Measurements from ENCODE around the gene FPGS.

FPGS gene

GRCh38 chr9:127770905-127771569 is 31.6 kb upstream of the FPGS start:
- Histone ChIP-seq H3K9ac (ENCODE audit: low read length) (peak overlapping the region; percentile 41), H2BK5ac (ENCODE audit: low read depth, low read length, poor library complexity, severe bottlenecking) (no peak overlapping the region), H3K36me3 (ENCODE audit: control insufficient read depth in 1 of 2, insufficient read depth in 2 of 2, low read depth in 1 of 2, low read length in 2 of 2) (no peaks in the 10 kb centered on the region), H2AK5ac (ENCODE audit: low read length, severe bottlenecking) (no peak overlapping the region), H3K9me3 (ENCODE audit: control insufficient read depth, low read length) (no peaks in the 10 kb centered on the region), H2BK12ac (ENCODE audit: low read length in 2 of 2) (no peak overlapping the region), H4K8ac (ENCODE audit: low read length) (peak overlapping the region; percentile 61), H3K4me1 (ENCODE audit: control insufficient read depth, insufficient read depth, low read depth, low read length) (peaks cover 18% of the 10 kb centered on the region), H2AFZ (ENCODE audit: low read depth, low read length) (no peak overlapping the region), H3K23ac (ENCODE audit: low read length in 2 of 2) (peak overlapping the region in 1 of 2 experiments; percentile 67), H2BK15ac (ENCODE audit: low read depth, poor library complexity, severe bottlenecking) (peak overlapping the region; percentile 70), H3K4me2 (ENCODE audit: low read length, poor library complexity, severe bottlenecking) (peak overlapping the region; percentile 97), H3K4me3 (ENCODE audit: insufficient read depth in 1 of 2, low read depth in 1 of 2, low read length in 2 of 2) (peak overlapping the region; percentile 53 to 72), H3K18ac (ENCODE audit: low read depth in 1 of 2, low read length in 2 of 2) (peak overlapping the region in 1 of 2 experiments; percentile 67), H3K4ac (ENCODE audit: low read depth in 1 of 2, low read length in 2 of 2) (no peak overlapping the region), H3K27me3 (ENCODE audit: control insufficient read depth in 1 of 2, insufficient read depth in 1 of 2, low read length in 2 of 2) (peaks cover 6 to 46% of the 10 kb centered on the region in 2 experiments), H3K27ac (ENCODE audit: low read length, poor library complexity, severe bottlenecking) (no peak overlapping the region), H3K14ac (ENCODE audit: low read length in 2 of 2) (no peak overlapping the region), H3K79me1 (replicated peaks; ENCODE audit: low read length, poor library complexity, severe bottlenecking) (no peaks in the 10 kb centered on the region), H2BK120ac (ENCODE audit: low read depth, low read length) (no peak overlapping the region), H4K91ac (ENCODE audit: low read length) (peak overlapping the region; percentile 44)
- DNase-seq: peak; percentile 98
- WGBS: under 1% methylated on average over 41 of the region's 43 CpGs

DNA sequence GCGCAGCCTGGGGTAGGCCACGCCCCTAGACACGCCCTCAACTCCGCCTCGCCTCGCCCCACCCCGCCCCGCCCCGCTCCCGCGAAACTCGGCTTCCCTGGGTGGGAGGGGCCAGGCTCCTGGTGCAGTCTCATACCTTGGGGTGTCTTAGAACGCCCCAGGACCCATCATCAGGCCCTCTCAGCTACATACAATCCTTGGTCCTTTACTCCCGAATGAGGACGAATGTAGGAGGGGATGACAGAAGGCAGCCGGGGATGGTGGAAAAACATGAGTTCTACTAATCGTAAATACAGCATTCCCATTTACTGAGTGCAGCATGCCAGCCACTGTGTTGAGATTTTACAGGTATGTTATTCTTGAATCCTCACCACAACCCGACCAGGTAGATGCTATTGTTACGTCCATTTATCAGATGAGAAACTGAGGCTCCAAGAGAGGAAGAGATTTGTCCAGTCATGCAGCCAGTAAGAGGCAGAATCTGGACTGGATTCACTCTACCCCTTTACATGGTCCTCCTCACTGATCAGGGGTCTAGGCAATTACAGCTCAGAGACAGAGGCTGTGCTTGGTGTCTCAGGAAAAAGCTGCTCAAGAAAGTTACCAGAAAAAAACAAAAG is 31.0 kb upstream of the FPGS start:
- H3K4me2 ChIP-seq (ENCODE audit: low read length, poor library complexity, severe bottlenecking): peak overlapping the region; percentile 57
- H3K27me3 ChIP-seq (ENCODE audit: control insufficient read depth in 1 of 2, insufficient read depth in 1 of 2, low read length in 2 of 2): peaks cover 12 to 48% of the 10 kb centered on the region in 2 experiments
- H3K9ac ChIP-seq (ENCODE audit: low read length): peak overlapping the region; percentile 21
- peaks cover 18% of the 10 kb centered on the region for H3K4me1 ChIP-seq (ENCODE audit: control insufficient read depth, insufficient read depth, low read depth, low read length)
- H3K9me3 ChIP-seq (ENCODE audit: control insufficient read depth, low read length): no peaks in the 10 kb centered on the region
- no peak overlapping the region for H2AFZ ChIP-seq (ENCODE audit: low read depth, low read length)
- no peak overlapping the region for H4K91ac ChIP-seq (ENCODE audit: low read length)
- H4K8ac ChIP-seq (ENCODE audit: low read length): no peak overlapping the region
- no peak overlapping the region for H3K27ac ChIP-seq (ENCODE audit: low read length, poor library complexity, severe bottlenecking)
- H2BK15ac ChIP-seq (ENCODE audit: low read depth, poor library complexity, severe bottlenecking): no peak overlapping the region
- no peak overlapping the region for H2BK120ac ChIP-seq (ENCODE audit: low read depth, low read length)
- no peak overlapping the region for H2AK5ac ChIP-seq (ENCODE audit: low read length, severe bottlenecking)
- no peak for DNase-seq
- no peaks in the 10 kb centered on the region for H3K36me3 ChIP-seq (ENCODE audit: control insufficient read depth in 1 of 2, insufficient read depth in 2 of 2, low read depth in 1 of 2, low read length in 2 of 2)
- no peak overlapping the region for H2BK5ac ChIP-seq (ENCODE audit: low read depth, low read length, poor library complexity, severe bottlenecking)
- H3K4ac ChIP-seq (ENCODE audit: low read depth in 1 of 2, low read length in 2 of 2): no peak overlapping the region
- H3K79me1 ChIP-seq (replicated peaks; ENCODE audit: low read length, poor library complexity, severe bottlenecking): no peaks in the 10 kb centered on the region
- 10% methylated on average over 15 of the region's 19 CpGs for WGBS
- H3K18ac ChIP-seq (ENCODE audit: low read depth in 1 of 2, low read length in 2 of 2): no peak overlapping the region
- H3K14ac ChIP-seq (ENCODE audit: low read length in 2 of 2): no peak overlapping the region
- H3K23ac ChIP-seq (ENCODE audit: low read length in 2 of 2): no peak overlapping the region
- H2BK12ac ChIP-seq (ENCODE audit: low read length in 2 of 2): no peak overlapping the region
- peak overlapping the region in 1 of 2 experiments; percentile 72 for H3K4me3 ChIP-seq (ENCODE audit: insufficient read depth in 1 of 2, low read depth in 1 of 2, low read length in 2 of 2)

DNA sequence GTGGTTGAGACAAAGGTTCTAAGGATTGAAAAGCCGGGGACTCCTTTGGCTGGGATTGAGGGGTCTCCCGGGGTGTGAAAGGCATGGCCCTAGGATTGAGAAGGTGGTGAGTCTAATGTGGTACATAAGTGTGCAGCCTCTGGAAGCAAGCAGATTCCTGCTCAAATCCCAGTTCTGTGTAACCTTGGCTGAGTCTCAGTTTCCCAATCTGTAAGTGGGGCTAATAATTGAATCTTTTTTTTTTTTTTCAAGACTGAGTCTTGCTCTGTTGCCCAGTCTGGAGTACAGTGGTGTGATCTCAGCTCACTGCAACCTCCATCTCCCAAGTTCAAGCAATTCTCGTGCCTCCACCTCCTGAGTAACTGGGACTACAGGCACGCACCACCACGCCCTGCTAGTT is 30.1 kb upstream of the FPGS start:
- Histone ChIP-seq H2AFZ (ENCODE audit: low read depth, low read length) (no peak overlapping the region), H3K9ac (ENCODE audit: low read length) (no peak overlapping the region), H2BK120ac (ENCODE audit: low read depth, low read length) (no peak overlapping the region), H3K27ac (ENCODE audit: low read length, poor library complexity, severe bottlenecking) (no peak overlapping the region), H4K91ac (ENCODE audit: low read length) (no peak overlapping the region), H3K4ac (ENCODE audit: low read depth in 1 of 2, low read length in 2 of 2) (no peak overlapping the region), H4K8ac (ENCODE audit: low read length) (no peak overlapping the region), H2BK5ac (ENCODE audit: low read depth, low read length, poor library complexity, severe bottlenecking) (no peak overlapping the region), H3K4me3 (ENCODE audit: insufficient read depth in 1 of 2, low read depth in 1 of 2, low read length in 2 of 2) (no peak overlapping the region), H3K4me2 (ENCODE audit: low read length, poor library complexity, severe bottlenecking) (no peak overlapping the region), H3K79me1 (replicated peaks; ENCODE audit: low read length, poor library complexity, severe bottlenecking) (no peaks in the 10 kb centered on the region), H3K23ac (ENCODE audit: low read length in 2 of 2) (no peak overlapping the region), H3K27me3 (ENCODE audit: control insufficient read depth in 1 of 2, insufficient read depth in 1 of 2, low read length in 2 of 2) (peaks cover 14 to 43% of the 10 kb centered on the region in 2 experiments), H2BK12ac (ENCODE audit: low read length in 2 of 2) (no peak overlapping the region), H2AK5ac (ENCODE audit: low read length, severe bottlenecking) (no peak overlapping the region), H2BK15ac (ENCODE audit: low read depth, poor library complexity, severe bottlenecking) (no peak overlapping the region), H3K14ac (ENCODE audit: low read length in 2 of 2) (no peak overlapping the region), H3K4me1 (ENCODE audit: control insufficient read depth, insufficient read depth, low read depth, low read length) (peaks cover 18% of the 10 kb centered on the region), H3K36me3 (ENCODE audit: control insufficient read depth in 1 of 2, insufficient read depth in 2 of 2, low read depth in 1 of 2, low read length in 2 of 2) (no peaks in the 10 kb centered on the region), H3K18ac (ENCODE audit: low read depth in 1 of 2, low read length in 2 of 2) (no peak overlapping the region), H3K9me3 (ENCODE audit: control insufficient read depth, low read length) (no peaks in the 10 kb centered on the region)
- no peak for DNase-seq
- WGBS: 93% methylated on average over 5 of the region's 5 CpGs

DNA sequence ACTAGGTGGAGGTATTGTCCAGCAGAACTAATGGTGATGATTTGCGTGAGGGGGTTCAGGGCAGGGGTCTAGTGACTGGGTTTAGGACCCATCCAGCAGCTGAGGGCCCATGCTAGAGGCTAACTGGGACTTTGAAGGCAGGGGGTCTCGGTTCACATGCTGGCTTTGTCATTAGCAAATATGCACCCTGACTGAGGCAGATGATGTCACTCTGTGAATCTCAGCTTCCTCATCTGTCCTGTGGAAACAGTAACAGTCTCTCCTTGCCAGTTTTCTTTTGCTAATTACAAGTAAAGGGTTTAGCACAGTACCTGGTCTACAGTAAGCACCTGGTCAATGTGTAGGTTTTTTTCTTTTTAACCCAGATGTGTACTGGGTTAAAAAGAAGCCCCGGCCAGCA is 29.4 kb upstream of the FPGS start:
- no peak overlapping the region for H2AFZ ChIP-seq (ENCODE audit: low read depth, low read length)
- no peaks in the 10 kb centered on the region for H3K79me1 ChIP-seq (replicated peaks; ENCODE audit: low read length, poor library complexity, severe bottlenecking)
- no peak for DNase-seq
- no peak overlapping the region for H2AK5ac ChIP-seq (ENCODE audit: low read length, severe bottlenecking)
- H3K9ac ChIP-seq (ENCODE audit: low read length): no peak overlapping the region
- peaks cover 14 to 36% of the 10 kb centered on the region in 2 experiments for H3K27me3 ChIP-seq (ENCODE audit: control insufficient read depth in 1 of 2, insufficient read depth in 1 of 2, low read length in 2 of 2)
- no peak overlapping the region for H2BK5ac ChIP-seq (ENCODE audit: low read depth, low read length, poor library complexity, severe bottlenecking)
- no peak overlapping the region for H4K8ac ChIP-seq (ENCODE audit: low read length)
- no peak overlapping the region for H2BK120ac ChIP-seq (ENCODE audit: low read depth, low read length)
- no peak overlapping the region for H3K4me2 ChIP-seq (ENCODE audit: low read length, poor library complexity, severe bottlenecking)
- H3K4me1 ChIP-seq (ENCODE audit: control insufficient read depth, insufficient read depth, low read depth, low read length): peaks cover 12% of the 10 kb centered on the region
- H2BK12ac ChIP-seq (ENCODE audit: low read length in 2 of 2): peak overlapping the region in 1 of 2 experiments; percentile 11
- H3K36me3 ChIP-seq (ENCODE audit: control insufficient read depth in 1 of 2, insufficient read depth in 2 of 2, low read depth in 1 of 2, low read length in 2 of 2): no peaks in the 10 kb centered on the region
- H3K18ac ChIP-seq (ENCODE audit: low read depth in 1 of 2, low read length in 2 of 2): no peak overlapping the region
- no peak overlapping the region for H3K4me3 ChIP-seq (ENCODE audit: insufficient read depth in 1 of 2, low read depth in 1 of 2, low read length in 2 of 2)
- H3K14ac ChIP-seq (ENCODE audit: low read length in 2 of 2): no peak overlapping the region
- no peak overlapping the region for H3K23ac ChIP-seq (ENCODE audit: low read length in 2 of 2)
- WGBS: 81% methylated on average over 3 of the region's 3 CpGs
- no peak overlapping the region for H3K27ac ChIP-seq (ENCODE audit: low read length, poor library complexity, severe bottlenecking)
- H4K91ac ChIP-seq (ENCODE audit: low read length): no peak overlapping the region
- H2BK15ac ChIP-seq (ENCODE audit: low read depth, poor library complexity, severe bottlenecking): no peak overlapping the region
- no peak overlapping the region for H3K4ac ChIP-seq (ENCODE audit: low read depth in 1 of 2, low read length in 2 of 2)
- no peaks in the 10 kb centered on the region for H3K9me3 ChIP-seq (ENCODE audit: control insufficient read depth, low read length)
